BLaER1 (cell line): Measurements from ENCODE around the gene MAP4K1.

Source experiments
- H3K27ac ChIP-seq: shearing (Covaris generic); formaldehyde crosslinking; 2 replicates; pipeline ENCODE4 v1.8.1; 2022
- H3K27me3 ChIP-seq: shearing (Covaris generic); formaldehyde crosslinking; 2 replicates; pipeline ENCODE4 v1.8.1; 2022
- H3K36me3 ChIP-seq: shearing (Covaris generic); formaldehyde crosslinking; 2 replicates; pipeline ENCODE4 v1.8.1; 2022
- H3K4me1 ChIP-seq: shearing (Covaris generic); formaldehyde crosslinking; 2 replicates; pipeline ENCODE4 v1.8.1; 2022
- H3K4me2 ChIP-seq: shearing (Covaris generic); formaldehyde crosslinking; 2 replicates; pipeline ENCODE4 v1.8.1; 2022
- H3K4me3 ChIP-seq: shearing (Covaris generic); formaldehyde crosslinking; 2 replicates; pipeline ENCODE4 v1.8.1; 2022
- H3K9ac ChIP-seq: shearing (Covaris generic); formaldehyde crosslinking; 2 replicates; pipeline ENCODE4 v1.8.1; 2022
- H3K9me3 ChIP-seq: shearing (Covaris generic); formaldehyde crosslinking; 2 replicates; pipeline ENCODE4 v1.8.1; 2022
- H4K20me1 ChIP-seq: shearing (Covaris generic); formaldehyde crosslinking; 2 replicates; pipeline ENCODE4 v1.8.1; 2022
- Cebpa-rat ChIP-seq: shearing (Covaris generic); IDR thresholded peaks from 2 replicates; pipeline ENCODE4 v1.8.1; 2022

MAP4K1 gene

DNA sequence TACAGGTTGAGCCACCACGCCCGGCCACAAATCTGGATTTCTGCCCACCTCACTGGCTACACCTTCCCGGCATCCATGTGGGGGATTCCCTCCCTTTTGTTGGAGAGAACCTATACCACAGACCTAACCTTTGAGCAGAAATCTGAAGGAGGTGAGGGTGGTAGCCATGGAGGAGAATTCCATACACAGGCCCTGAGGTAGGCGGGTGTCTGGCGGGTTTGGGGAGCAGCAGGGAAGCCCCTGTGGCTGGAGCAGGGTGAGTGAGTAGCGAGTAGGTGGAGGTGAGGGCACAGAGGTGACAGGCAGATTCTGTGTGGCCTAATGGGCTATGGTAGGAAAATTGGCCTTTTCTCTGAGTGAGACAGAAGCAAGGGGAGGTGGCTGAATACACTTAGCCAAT is 11.8 kb upstream of the MAP4K1 start:
- Histone ChIP-seq H3K27me3 (no peaks in the 10 kb centered on the region), H4K20me1 (peaks cover 10% of the 10 kb centered on the region), H3K4me2 (no peak overlapping the region), H3K36me3 (peaks cover 93% of the 10 kb centered on the region), H3K4me3 (no peak overlapping the region), H3K27ac (no peak overlapping the region), H3K4me1 (no peaks in the 10 kb centered on the region), H3K9ac (no peak overlapping the region), H3K9me3 (no peaks in the 10 kb centered on the region)
- no peak for TF ChIP-seq Cebpa-rat

DNA sequence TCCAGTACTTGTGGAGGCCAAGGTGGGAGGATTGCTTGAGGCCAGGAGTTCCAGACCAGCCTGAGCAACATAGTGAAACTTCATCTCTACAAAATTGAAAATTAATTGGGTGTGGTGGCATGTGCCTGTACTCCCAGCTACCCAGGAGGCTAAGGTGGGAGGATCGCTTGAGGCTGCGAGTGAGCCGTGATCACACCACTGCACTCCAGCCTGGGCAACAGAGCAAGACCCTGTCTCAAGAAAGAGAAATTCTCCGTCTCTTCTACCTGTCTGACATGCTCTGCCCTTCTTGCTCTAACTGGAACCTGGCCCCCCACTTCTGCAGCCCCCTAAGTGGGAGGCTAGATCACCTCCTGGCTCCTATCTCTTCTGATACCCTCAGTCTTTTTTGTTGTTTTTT is 8.6 kb upstream of the MAP4K1 start:
- Histone ChIP-seq H3K36me3 (peaks cover 97% of the 10 kb centered on the region), H3K4me3 (no peak overlapping the region), H3K27me3 (no peaks in the 10 kb centered on the region), H3K4me2 (no peak overlapping the region), H4K20me1 (peaks cover 26% of the 10 kb centered on the region), H3K9ac (no peak overlapping the region), H3K4me1 (no peaks in the 10 kb centered on the region), H3K9me3 (no peaks in the 10 kb centered on the region), H3K27ac (no peak overlapping the region)
- no peak for TF ChIP-seq Cebpa-rat

DNA sequence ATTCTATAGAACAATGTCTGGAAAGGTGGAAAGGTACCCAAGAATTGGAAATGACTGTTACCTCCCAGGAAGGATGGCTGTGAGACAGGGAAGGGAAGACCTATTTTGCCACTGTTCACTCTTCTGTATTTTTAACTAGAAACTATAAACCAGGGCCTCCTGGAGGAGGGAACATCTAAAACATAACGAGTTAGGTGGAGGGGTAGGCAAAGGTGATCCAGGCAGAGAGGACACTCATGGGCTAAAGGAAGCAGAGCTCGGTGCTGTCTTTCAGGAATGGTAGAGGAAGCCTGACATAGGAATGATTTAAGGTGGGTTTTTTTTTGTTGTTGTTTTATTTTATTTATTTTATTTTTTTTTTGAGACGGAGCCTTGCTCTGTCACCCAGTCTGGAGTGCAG is 7.1 kb upstream of the MAP4K1 start:
- Histone ChIP-seq H3K4me2 (no peak overlapping the region), H3K9me3 (no peaks in the 10 kb centered on the region), H3K4me1 (peaks cover 7% of the 10 kb centered on the region), H3K9ac (no peak overlapping the region), H3K27ac (no peak overlapping the region), H3K36me3 (peaks cover 97% of the 10 kb centered on the region), H3K4me3 (no peak overlapping the region), H3K27me3 (no peaks in the 10 kb centered on the region), H4K20me1 (peaks cover 36% of the 10 kb centered on the region)
- TF ChIP-seq Cebpa-rat, result no peak

DNA sequence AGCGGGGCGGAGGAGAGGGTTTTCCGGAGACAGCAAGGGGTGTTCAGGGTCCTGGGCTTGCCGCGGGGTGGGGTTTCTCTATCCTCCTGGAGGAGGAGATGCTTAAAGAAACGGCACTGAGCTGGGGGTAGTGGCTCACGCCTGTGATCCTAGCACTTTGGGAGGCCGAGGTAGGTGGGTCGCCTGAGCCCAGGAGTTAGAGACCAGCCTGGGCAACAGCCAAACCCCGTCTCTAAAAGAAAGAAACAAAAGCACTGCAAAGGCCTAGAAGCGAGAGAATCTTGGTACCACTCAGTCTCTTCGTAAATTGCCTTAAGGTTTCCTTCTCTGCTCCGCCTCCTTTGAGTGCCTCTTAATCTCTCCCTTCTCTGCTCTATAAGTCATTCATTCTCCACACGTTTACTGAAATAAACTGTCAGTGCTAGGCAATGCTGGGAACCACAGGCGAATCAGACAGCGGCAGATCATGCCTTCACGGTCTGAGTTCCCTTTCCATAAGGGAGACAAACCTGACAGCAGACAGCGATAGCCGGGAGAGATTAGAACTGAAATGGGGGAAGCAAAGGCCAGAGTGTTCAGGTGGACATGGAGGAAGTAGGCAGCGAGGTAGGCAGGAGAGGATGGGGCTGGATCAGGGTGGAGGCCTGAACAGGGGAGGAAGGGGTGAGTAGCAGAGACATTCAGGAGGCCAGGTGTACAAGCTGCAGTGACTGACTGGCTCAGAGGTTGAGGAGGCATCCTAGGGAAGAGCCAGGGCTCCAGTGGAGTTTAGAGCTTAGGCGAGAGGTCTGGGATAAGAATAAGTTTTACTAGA is 1.8 kb upstream of the MAP4K1 start:
- Histone ChIP-seq H3K27ac (peak overlapping the region; percentile 91), H4K20me1 (peaks cover 35% of the 10 kb centered on the region), H3K4me1 (peaks cover 40% of the 10 kb centered on the region), H3K4me3 (peak overlapping the region; percentile 89), H3K4me2 (peak overlapping the region; percentile 97), H3K9ac (peak overlapping the region; percentile 95), H3K36me3 (peaks cover 52% of the 10 kb centered on the region), H3K9me3 (no peaks in the 10 kb centered on the region), H3K27me3 (no peaks in the 10 kb centered on the region)
- no peak for TF ChIP-seq Cebpa-rat

DNA sequence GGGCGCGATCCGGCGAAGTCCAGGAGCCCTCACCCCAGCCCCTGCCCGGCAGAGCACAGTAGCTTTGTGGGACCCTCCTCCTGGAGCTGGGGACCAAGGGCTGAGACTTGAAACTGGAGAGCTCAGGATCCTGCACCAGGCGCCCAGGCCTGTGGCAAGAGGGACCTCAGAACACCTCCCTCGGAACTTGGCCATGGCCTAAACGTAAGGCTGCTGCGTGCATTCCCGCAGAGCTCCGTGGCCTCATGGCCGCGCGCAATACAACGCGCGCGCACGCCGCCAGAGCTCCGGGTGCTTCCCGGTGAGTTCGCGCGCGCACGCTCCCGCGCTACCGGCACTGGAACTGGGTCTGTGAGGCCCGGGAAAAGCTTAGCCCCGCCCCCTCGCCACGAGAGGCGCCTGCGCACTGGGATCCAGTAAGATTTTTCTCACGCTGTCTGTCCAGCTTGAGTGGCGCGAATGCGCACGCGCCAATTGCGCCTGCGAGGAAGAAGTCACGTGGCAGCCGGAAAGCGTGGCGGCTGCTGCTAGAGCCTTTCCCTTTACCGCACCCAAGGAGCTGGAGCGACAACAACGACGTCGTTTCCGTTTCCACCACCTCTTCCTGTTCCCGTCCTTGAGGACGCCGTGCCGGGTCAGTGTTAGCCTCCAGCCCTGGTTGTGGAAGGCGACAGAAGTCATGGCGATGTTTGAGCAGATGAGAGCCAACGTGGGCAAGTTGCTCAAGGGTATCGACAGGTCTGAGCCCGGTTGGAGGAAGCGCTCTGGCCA is 1.0 kb upstream of the MAP4K1 start, which contains the start of gene EIF3K:
Gene EIF3K, plus strand, starts transcription at position 599 of the 771 bp plus-strand sequence. Its CDS starts 81 bp downstream, at position 680.
- Histone ChIP-seq H3K9me3 (no peaks in the 10 kb centered on the region), H3K4me2 (peak within 1 kb of the TSS; percentile 97), H3K36me3 (peaks cover 45% of the 10 kb centered on the region), H3K4me3 (peak within 1 kb of the TSS; percentile 89), H4K20me1 (peaks cover 30% of the 10 kb centered on the region), H3K27ac (peak within 1 kb of the TSS; percentile 91), H3K27me3 (no peaks in the 10 kb centered on the region), H3K4me1 (peaks cover 40% of the 10 kb centered on the region), H3K9ac (peak within 1 kb of the TSS; percentile 95)
- no peak for TF ChIP-seq Cebpa-rat

DNA sequence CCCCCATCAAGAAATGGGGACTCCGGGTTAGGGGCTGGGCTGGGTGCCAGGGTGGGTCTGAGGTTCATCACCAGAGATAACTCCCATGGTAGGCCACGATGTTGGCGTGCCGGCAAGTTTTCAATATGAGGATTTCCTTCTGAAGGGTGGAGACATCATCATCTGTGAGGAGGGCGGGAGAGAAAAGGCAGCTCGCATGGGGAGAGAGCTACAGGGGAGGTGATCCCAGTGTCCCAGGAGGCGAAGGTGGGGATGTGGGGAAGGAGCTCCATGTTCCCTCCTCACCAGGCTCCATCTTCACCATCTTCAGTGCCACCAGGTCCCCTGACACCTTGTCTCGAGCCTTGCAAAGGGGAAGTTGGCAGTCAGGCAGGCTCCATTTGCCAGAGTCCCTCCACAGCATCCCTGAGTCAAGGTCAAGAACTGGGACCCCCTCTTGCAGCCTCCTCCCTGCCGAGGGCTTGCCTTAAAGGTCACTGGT is 430 bp downstream of the MAP4K1 start:
- peak overlapping the region; percentile 91 for H3K27ac ChIP-seq
- peaks cover 47% of the 10 kb centered on the region for H3K36me3 ChIP-seq
- peaks cover 40% of the 10 kb centered on the region for H3K4me1 ChIP-seq
- H3K9me3 ChIP-seq, result no peaks in the 10 kb centered on the region
- H4K20me1 ChIP-seq, result peaks cover 28% of the 10 kb centered on the region
- peak overlapping the region; percentile 89 for H3K4me3 ChIP-seq
- H3K27me3 ChIP-seq, result no peaks in the 10 kb centered on the region
- H3K4me2 ChIP-seq, result peak overlapping the region; percentile 97
- no peak for TF ChIP-seq Cebpa-rat
- peak overlapping the region; percentile 80 for H3K9ac ChIP-seq

DNA sequence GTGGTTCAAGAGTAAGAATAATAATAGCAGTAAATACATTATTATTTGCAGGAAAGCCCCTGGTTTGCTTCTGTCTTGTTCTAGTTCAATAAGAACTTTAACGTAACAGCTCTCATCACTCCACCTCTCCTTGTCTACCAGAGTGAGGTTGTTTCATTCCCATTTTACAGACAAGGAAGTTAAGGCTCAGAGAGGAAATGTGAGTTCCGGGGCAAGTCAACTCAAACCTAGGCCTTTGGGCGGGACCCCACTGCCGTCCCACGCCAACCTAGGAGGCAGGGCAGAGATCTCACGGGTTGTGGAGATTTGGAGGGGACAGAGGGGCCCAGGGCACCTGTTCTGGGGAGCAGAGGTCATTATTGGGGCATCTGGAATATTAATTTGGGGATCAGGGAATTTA is 1.5 kb downstream of the MAP4K1 start:
- peak overlapping the region; percentile 91; the same call in 1 of the 2 replicates for H3K27ac ChIP-seq
- H3K4me1 ChIP-seq, result peaks cover 40% of the 10 kb centered on the region
- H3K27me3 ChIP-seq, result no peaks in the 10 kb centered on the region
- peaks cover 18% of the 10 kb centered on the region for H4K20me1 ChIP-seq
- H3K36me3 ChIP-seq, result peaks cover 47% of the 10 kb centered on the region
- H3K4me3 ChIP-seq, result no peak overlapping the region
- no peak for TF ChIP-seq Cebpa-rat
- no peaks in the 10 kb centered on the region for H3K9me3 ChIP-seq
- H3K9ac ChIP-seq, result no peak overlapping the region
- peak overlapping the region; percentile 97 for H3K4me2 ChIP-seq

DNA sequence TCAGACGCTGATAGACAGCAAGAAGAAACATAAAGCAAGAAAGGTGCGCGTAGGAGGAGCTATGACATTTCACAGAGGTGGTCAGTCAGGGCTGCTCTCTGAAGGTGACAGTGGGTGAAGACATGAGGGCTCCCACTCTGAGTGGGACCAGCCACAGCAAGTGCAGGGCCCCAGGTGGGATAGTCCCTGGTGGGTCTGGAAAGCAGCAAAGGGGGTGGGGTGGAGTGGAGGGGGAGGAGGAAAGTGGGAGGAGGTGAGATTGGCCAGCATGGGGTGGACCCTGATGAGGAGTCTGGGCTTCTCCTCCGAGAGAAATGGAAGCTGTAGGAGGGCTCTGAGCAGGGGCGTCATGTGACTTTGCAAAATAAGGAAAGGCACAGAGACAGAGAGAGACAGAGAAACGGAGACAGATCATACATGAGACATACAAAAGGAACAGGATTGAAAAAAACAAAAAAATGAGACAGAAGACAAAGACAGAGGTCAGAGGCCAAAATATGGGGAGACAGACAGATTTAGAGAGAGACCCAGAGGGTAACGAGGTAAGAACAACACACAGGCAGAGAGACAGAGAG is 2.7 kb downstream of the MAP4K1 start:
- peaks cover 46% of the 10 kb centered on the region for H3K36me3 ChIP-seq
- no peak for TF ChIP-seq Cebpa-rat
- H3K9ac ChIP-seq, result no peak overlapping the region
- no peak overlapping the region; the same call in 1 of the 2 replicates for H3K4me2 ChIP-seq
- no peaks in the 10 kb centered on the region for H3K9me3 ChIP-seq
- H3K27me3 ChIP-seq, result no peaks in the 10 kb centered on the region
- no peak overlapping the region for H3K4me3 ChIP-seq
- H3K27ac ChIP-seq, result no peak overlapping the region
- H3K4me1 ChIP-seq, result peaks cover 36% of the 10 kb centered on the region
- H4K20me1 ChIP-seq, result peaks cover 10% of the 10 kb centered on the region

DNA sequence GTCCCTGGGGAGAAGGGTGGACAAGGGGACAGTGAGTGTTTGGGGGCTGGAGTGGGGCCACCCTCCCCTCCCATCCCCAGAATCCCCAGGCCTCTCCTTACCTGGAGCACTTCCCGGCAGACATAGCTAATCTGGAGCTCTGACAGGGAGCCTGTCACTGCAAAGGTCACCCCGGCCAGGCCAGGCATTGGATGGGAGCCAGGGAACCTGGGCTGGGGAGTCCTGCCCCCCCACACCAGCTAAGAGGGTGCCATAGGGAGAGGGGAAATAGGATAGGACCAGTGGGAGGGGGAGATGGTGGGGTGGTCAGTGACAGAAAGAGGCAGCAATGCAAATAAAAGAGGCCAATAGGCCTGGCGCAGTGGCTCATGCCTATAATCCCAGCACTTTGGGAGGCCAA is 3.5 kb downstream of the MAP4K1 start:
- no peak overlapping the region for H3K9ac ChIP-seq
- no peak for TF ChIP-seq Cebpa-rat
- H3K27ac ChIP-seq, result no peak overlapping the region
- no peak overlapping the region for H3K4me2 ChIP-seq
- no peaks in the 10 kb centered on the region for H3K9me3 ChIP-seq
- peaks cover 29% of the 10 kb centered on the region for H3K4me1 ChIP-seq
- no peaks in the 10 kb centered on the region for H3K27me3 ChIP-seq
- peaks cover 51% of the 10 kb centered on the region for H3K36me3 ChIP-seq
- peaks cover 2% of the 10 kb centered on the region; the same call in 1 of the 2 replicates for H4K20me1 ChIP-seq
- H3K4me3 ChIP-seq, result no peak overlapping the region
